ENCODE data around the gene RXFP2.

Gene RXFP2, protein sequence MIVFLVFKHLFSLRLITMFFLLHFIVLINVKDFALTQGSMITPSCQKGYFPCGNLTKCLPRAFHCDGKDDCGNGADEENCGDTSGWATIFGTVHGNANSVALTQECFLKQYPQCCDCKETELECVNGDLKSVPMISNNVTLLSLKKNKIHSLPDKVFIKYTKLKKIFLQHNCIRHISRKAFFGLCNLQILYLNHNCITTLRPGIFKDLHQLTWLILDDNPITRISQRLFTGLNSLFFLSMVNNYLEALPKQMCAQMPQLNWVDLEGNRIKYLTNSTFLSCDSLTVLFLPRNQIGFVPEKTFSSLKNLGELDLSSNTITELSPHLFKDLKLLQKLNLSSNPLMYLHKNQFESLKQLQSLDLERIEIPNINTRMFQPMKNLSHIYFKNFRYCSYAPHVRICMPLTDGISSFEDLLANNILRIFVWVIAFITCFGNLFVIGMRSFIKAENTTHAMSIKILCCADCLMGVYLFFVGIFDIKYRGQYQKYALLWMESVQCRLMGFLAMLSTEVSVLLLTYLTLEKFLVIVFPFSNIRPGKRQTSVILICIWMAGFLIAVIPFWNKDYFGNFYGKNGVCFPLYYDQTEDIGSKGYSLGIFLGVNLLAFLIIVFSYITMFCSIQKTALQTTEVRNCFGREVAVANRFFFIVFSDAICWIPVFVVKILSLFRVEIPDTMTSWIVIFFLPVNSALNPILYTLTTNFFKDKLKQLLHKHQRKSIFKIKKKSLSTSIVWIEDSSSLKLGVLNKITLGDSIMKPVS

GRCh38 chr13:31739226-31739625 lies at the start of gene RXFP2:
Gene RXFP2 (plus strand): TSS chr13:31739526. CDS start chr13:31739613, 87 bp downstream.
- no peak for DNase-seq (ENCODE audit: low spot score)
- Histone ChIP-seq H3K4me3 (no peak within 1 kb of the TSS), H3K27ac (no peak within 1 kb of the TSS)
- TF ChIP-seq, protein P1, sequence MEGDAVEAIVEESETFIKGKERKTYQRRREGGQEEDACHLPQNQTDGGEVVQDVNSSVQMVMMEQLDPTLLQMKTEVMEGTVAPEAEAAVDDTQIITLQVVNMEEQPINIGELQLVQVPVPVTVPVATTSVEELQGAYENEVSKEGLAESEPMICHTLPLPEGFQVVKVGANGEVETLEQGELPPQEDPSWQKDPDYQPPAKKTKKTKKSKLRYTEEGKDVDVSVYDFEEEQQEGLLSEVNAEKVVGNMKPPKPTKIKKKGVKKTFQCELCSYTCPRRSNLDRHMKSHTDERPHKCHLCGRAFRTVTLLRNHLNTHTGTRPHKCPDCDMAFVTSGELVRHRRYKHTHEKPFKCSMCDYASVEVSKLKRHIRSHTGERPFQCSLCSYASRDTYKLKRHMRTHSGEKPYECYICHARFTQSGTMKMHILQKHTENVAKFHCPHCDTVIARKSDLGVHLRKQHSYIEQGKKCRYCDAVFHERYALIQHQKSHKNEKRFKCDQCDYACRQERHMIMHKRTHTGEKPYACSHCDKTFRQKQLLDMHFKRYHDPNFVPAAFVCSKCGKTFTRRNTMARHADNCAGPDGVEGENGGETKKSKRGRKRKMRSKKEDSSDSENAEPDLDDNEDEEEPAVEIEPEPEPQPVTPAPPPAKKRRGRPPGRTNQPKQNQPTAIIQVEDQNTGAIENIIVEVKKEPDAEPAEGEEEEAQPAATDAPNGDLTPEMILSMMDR (IDR thresholded peaks at IDR 0.05), result no peak

DNA sequence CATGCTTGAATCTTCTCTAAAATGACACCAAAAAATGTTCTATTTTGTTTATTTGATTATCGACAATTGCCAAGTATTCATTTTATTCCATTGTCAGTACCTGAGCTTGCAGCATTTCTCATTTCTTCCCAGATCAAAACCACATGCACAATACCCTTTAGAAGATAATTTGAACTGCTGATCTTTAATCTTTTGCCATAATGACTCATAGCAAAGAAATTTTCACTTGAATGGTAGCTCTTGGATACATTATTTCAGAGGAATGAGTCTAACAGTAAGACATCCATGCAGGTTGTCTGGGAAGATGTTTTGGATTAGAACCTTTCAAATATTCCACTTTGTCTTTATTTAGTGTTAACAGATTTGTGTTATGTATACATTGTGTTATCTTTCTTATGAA lies 42.0 kb upstream of the RXFP2 start:
- TF ChIP-seq, protein P1 (IDR thresholded peaks at IDR 0.05), result no peak
- H3K27ac ChIP-seq, result no peak overlapping the region
- DNase-seq (ENCODE audit: low spot score), result no peak
- H3K4me3 ChIP-seq, result no peak overlapping the region

- Histone ChIP-seq H3K27ac (no peak overlapping the region), H3K4me3 (no peak overlapping the region)
- no peak for DNase-seq (ENCODE audit: low spot score)
- TF ChIP-seq, protein P1 (IDR thresholded peaks at IDR 0.05), result no peak
These were observed 39.7 kb upstream of the RXFP2 start for GRCh38 chr13:31699650-31700049.

- TF ChIP-seq, protein P1 (IDR thresholded peaks at IDR 0.05), result no peak
- Histone ChIP-seq H3K4me3 (no peak overlapping the region), H3K27ac (no peak overlapping the region)
- DNase-seq (ENCODE audit: low spot score), result no peak
These were observed 35.5 kb upstream of the RXFP2 start for GRCh38 chr13:31703780-31704179.

DNA sequence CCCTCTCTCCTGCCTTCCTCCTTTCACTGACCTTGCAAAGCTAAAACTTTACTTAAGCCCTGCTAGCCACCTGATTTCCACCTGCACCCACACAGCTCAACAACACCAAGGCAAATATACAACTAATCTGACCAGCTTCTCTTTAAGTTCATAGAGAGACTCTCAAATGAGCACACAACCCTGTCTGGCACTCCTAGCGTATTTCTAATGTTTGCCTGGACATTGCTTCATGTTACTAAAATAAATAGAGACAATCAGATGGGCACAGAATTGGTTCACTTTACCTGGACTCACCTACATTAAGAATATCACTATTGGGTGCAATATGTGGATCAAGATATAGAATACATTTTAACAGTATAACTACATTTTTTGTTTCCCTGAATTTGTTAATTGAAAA lies 33.2 kb upstream of the RXFP2 start:
- no peak overlapping the region for H3K4me3 ChIP-seq
- H3K27ac ChIP-seq, result no peak overlapping the region
- TF ChIP-seq, protein P1 (IDR thresholded peaks at IDR 0.05), result no peak
- DNase-seq (ENCODE audit: low spot score), result no peak

DNA sequence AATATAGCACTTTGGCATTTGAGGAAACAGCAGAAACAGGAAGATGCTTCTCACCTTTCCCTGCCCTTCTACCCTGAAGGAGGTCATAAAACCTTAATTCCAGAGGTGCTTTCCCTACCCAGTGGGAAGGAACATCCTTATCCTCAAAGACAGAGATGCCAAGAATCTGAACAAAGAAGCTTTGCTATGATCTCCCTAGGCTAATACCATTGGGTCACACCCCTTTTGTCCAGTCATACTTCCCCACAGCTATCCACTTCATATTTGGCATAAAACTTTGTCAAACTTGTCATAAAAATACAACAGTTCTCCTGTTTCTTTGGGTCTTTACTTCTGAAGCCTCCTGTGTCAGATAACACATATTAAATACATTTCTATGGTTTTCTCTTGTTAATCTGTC lies 21.7 kb upstream of the RXFP2 start:
- Histone ChIP-seq H3K27ac (no peak overlapping the region), H3K4me3 (no peak overlapping the region)
- TF ChIP-seq, protein P1 (IDR thresholded peaks at IDR 0.05), result no peak
- no peak for DNase-seq (ENCODE audit: low spot score)

Data from coronary artery (tissue), 2 donors.